ENCODE results near the gene UBL5. TPM values are rescaled to one million over a fixed set of nuclear protein-coding genes. Genes with fewer than 3 reads are reported as not detected.

UBL5 gene
- polyA plus RNA-seq, 4 donors = 282 to 1,357 (median 757) TPM

DNA sequence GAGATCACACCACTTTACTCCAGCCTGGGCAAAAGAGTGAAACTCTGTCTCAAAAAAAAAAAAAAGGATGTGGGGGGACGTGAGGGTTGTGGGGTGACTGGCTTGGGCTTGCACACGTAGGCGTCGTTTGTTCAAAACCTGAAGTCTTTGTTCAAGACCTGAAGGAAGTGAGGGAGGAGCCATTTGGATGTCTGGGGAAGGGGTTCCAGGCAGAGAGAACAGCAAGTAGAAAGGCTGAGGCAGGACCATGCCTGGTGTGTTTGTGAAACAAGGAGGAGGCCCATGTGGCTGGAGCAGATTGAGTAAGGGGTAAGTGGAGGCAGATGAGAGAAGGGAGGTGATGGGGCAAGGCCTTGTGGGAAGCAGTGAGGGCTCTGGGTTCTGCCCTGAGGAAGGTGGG is 35.2 kb downstream of the UBL5 start:
- no peaks in the 10 kb centered on the region for H3K36me3 ChIP-seq (ENCODE audit: control insufficient read depth in 3 of 3, insufficient read depth in 2 of 3, low read depth in 1 of 3, low read length in 3 of 3)
- peak overlapping the region in 1 of 3 donors; percentile 11 for H3K4me3 ChIP-seq (ENCODE audit: low read depth in 1 of 3, low read length in 3 of 3)
- FAIRE-seq (no peak), DNase-seq (peak in 1 of 2 donors; percentile 52)
- WGBS, 3 donors = 63 to 68% (median 63%) methylated on average over 4 of the region's 4 CpGs
- no peaks in the 10 kb centered on the region for H3K4me1 ChIP-seq (ENCODE audit: control insufficient read depth in 3 of 3, insufficient read depth in 2 of 3, low read depth in 1 of 3, low read length in 2 of 3)
- H3K27ac ChIP-seq (ENCODE audit: low read depth in 1 of 3, low read length in 2 of 3) = peak overlapping the region in 2 of 3 donors; percentile 24 to 64
- no peaks in the 10 kb centered on the region for H3K9me3 ChIP-seq (ENCODE audit: control insufficient read depth in 2 of 2, insufficient read depth in 1 of 2, low read depth in 1 of 2, low read length in 1 of 2)
- no peaks in the 10 kb centered on the region for H3K27me3 ChIP-seq (ENCODE audit: control insufficient read depth in 3 of 3, insufficient read depth in 3 of 3, low read length in 3 of 3)

DNA sequence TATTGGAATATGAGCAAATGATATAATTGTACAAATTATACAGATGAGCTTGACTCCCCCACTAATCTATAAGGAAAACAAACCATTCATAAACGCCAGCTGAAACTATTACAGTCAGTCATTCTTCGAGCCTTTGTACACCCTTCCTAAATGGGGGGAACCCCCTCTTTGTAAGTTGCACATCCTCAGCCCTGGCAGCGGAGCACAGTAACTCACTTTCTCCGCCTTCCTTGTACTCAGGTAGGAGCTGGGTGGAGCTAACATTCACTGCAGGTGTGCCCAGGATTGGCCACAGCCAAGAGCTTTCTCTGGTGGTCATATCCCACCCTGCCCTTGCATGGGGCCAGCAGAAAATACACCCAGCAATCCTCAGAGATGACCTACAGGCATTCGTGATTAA is 36.0 kb downstream of the UBL5 start:
- no peak for FAIRE-seq

DNA sequence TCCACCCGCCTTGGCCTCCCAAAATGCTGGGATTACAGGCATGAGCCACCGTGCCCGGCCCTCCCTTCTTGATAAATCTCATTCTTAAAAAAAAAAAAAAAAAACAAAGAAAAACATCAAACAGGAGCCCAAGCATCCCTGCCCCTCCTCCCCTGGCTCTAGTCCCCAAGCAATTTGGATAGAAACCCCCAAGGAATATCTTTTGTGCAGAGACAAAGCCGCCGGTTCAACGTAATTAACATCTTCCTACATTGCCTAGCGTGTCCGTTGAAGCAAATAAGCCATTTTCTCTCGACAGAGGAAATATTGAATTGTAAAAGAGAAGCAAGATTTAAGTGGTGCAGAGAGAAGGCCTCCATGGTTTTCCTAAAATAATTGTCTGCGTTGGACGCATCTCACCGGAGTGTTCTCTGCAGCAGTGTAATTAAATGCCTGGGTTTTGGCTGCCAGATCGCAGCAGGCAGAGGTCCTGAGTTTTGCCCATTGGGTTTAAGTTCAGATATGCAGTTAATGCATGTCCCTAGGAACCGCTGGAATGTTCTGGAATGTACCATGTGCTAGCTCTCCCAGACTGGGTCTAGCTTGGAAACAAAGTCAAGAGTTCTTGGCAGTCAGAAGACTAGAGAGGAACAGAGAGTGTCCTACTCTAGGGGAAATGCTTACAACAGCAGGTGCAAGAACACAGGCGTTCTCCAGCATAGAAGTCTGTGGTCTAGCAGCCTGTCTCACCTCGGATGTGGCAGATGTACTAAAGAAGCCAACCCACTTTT is 38.2 kb downstream of the UBL5 start:
- H3K36me3 ChIP-seq (ENCODE audit: control insufficient read depth in 3 of 3, insufficient read depth in 2 of 3, low read depth in 1 of 3, low read length in 3 of 3) = no peaks in the 10 kb centered on the region
- no peaks in the 10 kb centered on the region for H3K9me3 ChIP-seq (ENCODE audit: control insufficient read depth in 2 of 2, insufficient read depth in 1 of 2, low read depth in 1 of 2, low read length in 1 of 2)
- no peak overlapping the region for H3K4me3 ChIP-seq (ENCODE audit: low read depth in 1 of 3, low read length in 3 of 3)
- no peaks in the 10 kb centered on the region for H3K27me3 ChIP-seq (ENCODE audit: control insufficient read depth in 3 of 3, insufficient read depth in 3 of 3, low read length in 3 of 3)
- FAIRE-seq = no peak
- WGBS, 3 donors = 75 to 82% (median 82%) methylated on average over 16 of the region's 16 CpGs
- H3K27ac ChIP-seq (ENCODE audit: low read depth in 1 of 3, low read length in 2 of 3) = no peak overlapping the region
- H3K4me1 ChIP-seq (ENCODE audit: control insufficient read depth in 3 of 3, insufficient read depth in 2 of 3, low read depth in 1 of 3, low read length in 2 of 3) = no peaks in the 10 kb centered on the region
- peak in 1 of 2 donors; percentile 50 for DNase-seq

More for the DNA sequence above, 36.0 kb downstream of the UBL5 start:
- Histone ChIP-seq H3K36me3 (ENCODE audit: control insufficient read depth in 3 of 3, insufficient read depth in 2 of 3, low read depth in 1 of 3, low read length in 3 of 3) (no peaks in the 10 kb centered on the region), H3K27me3 (ENCODE audit: control insufficient read depth in 3 of 3, insufficient read depth in 3 of 3, low read length in 3 of 3) (no peaks in the 10 kb centered on the region), H3K27ac (ENCODE audit: low read depth in 1 of 3, low read length in 2 of 3) (peak overlapping the region in 1 of 3 donors; percentile 6), H3K4me3 (ENCODE audit: low read depth in 1 of 3, low read length in 3 of 3) (no peak overlapping the region), H3K9me3 (ENCODE audit: control insufficient read depth in 2 of 2, insufficient read depth in 1 of 2, low read depth in 1 of 2, low read length in 1 of 2) (no peaks in the 10 kb centered on the region), H3K4me1 (ENCODE audit: control insufficient read depth in 3 of 3, insufficient read depth in 2 of 3, low read depth in 1 of 3, low read length in 2 of 3) (no peaks in the 10 kb centered on the region)
- no peak for DNase-seq
- 55 to 73% (median 67%) methylated on average over 5 of the region's 5 CpGs for WGBS, 3 donors

DNA sequence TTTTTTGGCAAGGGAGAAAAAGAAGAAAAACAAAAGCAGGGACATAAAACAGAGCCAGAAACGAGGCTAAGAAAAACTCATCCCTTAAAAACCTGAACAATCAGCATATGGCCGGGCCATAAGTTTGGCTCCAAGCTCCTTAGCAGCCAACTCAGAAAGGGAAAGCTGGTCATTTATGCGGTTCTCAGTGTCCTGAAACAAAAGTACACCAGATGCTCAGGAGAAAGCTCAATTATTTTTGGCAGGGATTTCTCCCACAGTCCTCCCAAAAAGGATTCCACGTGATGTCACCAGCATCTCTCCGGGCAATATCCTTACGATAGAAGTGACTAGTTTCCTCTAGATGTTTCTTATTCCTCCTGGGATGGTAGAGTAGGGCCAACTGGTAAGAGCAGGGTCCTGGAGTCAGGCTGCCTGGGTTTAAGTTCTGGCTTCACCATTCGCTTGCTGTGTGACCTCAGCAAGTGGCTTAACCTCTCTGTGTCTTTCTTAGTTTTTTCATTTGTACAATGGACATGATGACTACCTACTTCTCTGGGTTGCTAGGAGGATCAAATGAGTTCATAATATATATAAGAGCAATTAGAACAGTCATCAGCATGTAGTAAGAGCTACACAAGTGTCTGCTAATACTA is 41.4 kb downstream of the UBL5 start:
- FAIRE-seq = no peak
- WGBS, 3 donors = 74 to 80% (median 75%) methylated on average over 7 of the region's 7 CpGs
- H3K27me3 ChIP-seq (ENCODE audit: control insufficient read depth in 3 of 3, insufficient read depth in 3 of 3, low read length in 3 of 3) = no peaks in the 10 kb centered on the region

GRCh38 chr19:9871626-9872338 is 44.1 kb downstream of the UBL5 start:
- Histone ChIP-seq H3K27me3 (ENCODE audit: control insufficient read depth in 3 of 3, insufficient read depth in 3 of 3, low read length in 3 of 3) (no peaks in the 10 kb centered on the region), H3K27ac (ENCODE audit: low read depth in 1 of 3, low read length in 2 of 3) (no peak overlapping the region), H3K4me3 (ENCODE audit: low read depth in 1 of 3, low read length in 3 of 3) (no peak overlapping the region), H3K9me3 (ENCODE audit: control insufficient read depth in 2 of 2, insufficient read depth in 1 of 2, low read depth in 1 of 2, low read length in 1 of 2) (no peaks in the 10 kb centered on the region), H3K36me3 (ENCODE audit: control insufficient read depth in 3 of 3, insufficient read depth in 2 of 3, low read depth in 1 of 3, low read length in 3 of 3) (no peaks in the 10 kb centered on the region), H3K4me1 (ENCODE audit: control insufficient read depth in 3 of 3, insufficient read depth in 2 of 3, low read depth in 1 of 3, low read length in 2 of 3) (no peaks in the 10 kb centered on the region)
- 28 to 58% (median 37%) methylated on average over 15 to 16 of the region's 16 CpGs for WGBS, 3 donors
- FAIRE-seq = no peak
- no peak for DNase-seq

More for the DNA sequence above, 41.4 kb downstream of the UBL5 start:
- DNase-seq = no peak
- no peak overlapping the region for H3K4me3 ChIP-seq (ENCODE audit: low read depth in 1 of 3, low read length in 3 of 3)
- no peaks in the 10 kb centered on the region for H3K9me3 ChIP-seq (ENCODE audit: control insufficient read depth in 2 of 2, insufficient read depth in 1 of 2, low read depth in 1 of 2, low read length in 1 of 2)
- no peak overlapping the region for H3K27ac ChIP-seq (ENCODE audit: low read depth in 1 of 3, low read length in 2 of 3)
- no peaks in the 10 kb centered on the region for H3K36me3 ChIP-seq (ENCODE audit: control insufficient read depth in 3 of 3, insufficient read depth in 2 of 3, low read depth in 1 of 3, low read length in 3 of 3)
- H3K4me1 ChIP-seq (ENCODE audit: control insufficient read depth in 3 of 3, insufficient read depth in 2 of 3, low read depth in 1 of 3, low read length in 2 of 3) = no peaks in the 10 kb centered on the region

- no peak for FAIRE-seq
- WGBS, 3 donors = 92 to 93% (median 92%) methylated on average over 8 of the region's 8 CpGs
- Histone ChIP-seq H3K36me3 (ENCODE audit: control insufficient read depth in 3 of 3, insufficient read depth in 2 of 3, low read depth in 1 of 3, low read length in 3 of 3) (no peaks in the 10 kb centered on the region), H3K27ac (ENCODE audit: low read depth in 1 of 3, low read length in 2 of 3) (no peak overlapping the region), H3K4me3 (ENCODE audit: low read depth in 1 of 3, low read length in 3 of 3) (no peak overlapping the region), H3K9me3 (ENCODE audit: control insufficient read depth in 2 of 2, insufficient read depth in 1 of 2, low read depth in 1 of 2, low read length in 1 of 2) (no peaks in the 10 kb centered on the region), H3K27me3 (ENCODE audit: control insufficient read depth in 3 of 3, insufficient read depth in 3 of 3, low read length in 3 of 3) (no peaks in the 10 kb centered on the region), H3K4me1 (ENCODE audit: control insufficient read depth in 3 of 3, insufficient read depth in 2 of 3, low read depth in 1 of 3, low read length in 2 of 3) (no peaks in the 10 kb centered on the region)
- no peak for DNase-seq
Observed at GRCh38 chr19:9872618-9873242, 45.0 kb downstream of the UBL5 start.

- no peaks in the 10 kb centered on the region for H3K27me3 ChIP-seq (ENCODE audit: control insufficient read depth in 3 of 3, insufficient read depth in 3 of 3, low read length in 3 of 3)
Observed at GRCh38 chr19:9875031-9875627, 47.4 kb downstream of the UBL5 start.

GRCh38 chr19:9875796-9876195 is 48.1 kb downstream of the UBL5 start:
- H3K4me1 ChIP-seq (ENCODE audit: control insufficient read depth in 3 of 3, insufficient read depth in 2 of 3, low read depth in 1 of 3, low read length in 2 of 3) = no peaks in the 10 kb centered on the region
- no peak for FAIRE-seq
- 72 to 74% (median 73%) methylated on average over 5 of the region's 5 CpGs for WGBS, 3 donors

More at GRCh38 chr19:9875031-9875627, 47.4 kb downstream of the UBL5 start:
- Histone ChIP-seq H3K27ac (ENCODE audit: low read depth in 1 of 3, low read length in 2 of 3) (no peak overlapping the region), H3K4me3 (ENCODE audit: low read depth in 1 of 3, low read length in 3 of 3) (no peak overlapping the region), H3K9me3 (ENCODE audit: control insufficient read depth in 2 of 2, insufficient read depth in 1 of 2, low read depth in 1 of 2, low read length in 1 of 2) (peaks cover 0 to 3% of the 10 kb centered on the region in 2 donors), H3K36me3 (ENCODE audit: control insufficient read depth in 3 of 3, insufficient read depth in 2 of 3, low read depth in 1 of 3, low read length in 3 of 3) (no peaks in the 10 kb centered on the region), H3K4me1 (ENCODE audit: control insufficient read depth in 3 of 3, insufficient read depth in 2 of 3, low read depth in 1 of 3, low read length in 2 of 3) (no peaks in the 10 kb centered on the region)
- FAIRE-seq (no peak), DNase-seq (no peak)
- WGBS, 3 donors = 70 to 72% (median 71%) methylated on average over 13 of the region's 13 CpGs

More at GRCh38 chr19:9875796-9876195, 48.1 kb downstream of the UBL5 start:
- DNase-seq = no peak
- Histone ChIP-seq H3K36me3 (ENCODE audit: control insufficient read depth in 3 of 3, insufficient read depth in 2 of 3, low read depth in 1 of 3, low read length in 3 of 3) (no peaks in the 10 kb centered on the region), H3K9me3 (ENCODE audit: control insufficient read depth in 2 of 2, insufficient read depth in 1 of 2, low read depth in 1 of 2, low read length in 1 of 2) (peaks cover 0 to 3% of the 10 kb centered on the region in 2 donors), H3K4me3 (ENCODE audit: low read depth in 1 of 3, low read length in 3 of 3) (no peak overlapping the region), H3K27me3 (ENCODE audit: control insufficient read depth in 3 of 3, insufficient read depth in 3 of 3, low read length in 3 of 3) (no peaks in the 10 kb centered on the region), H3K27ac (ENCODE audit: low read depth in 1 of 3, low read length in 2 of 3) (no peak overlapping the region)
